ENCODE results near the gene PKN1.

The PKN1 gene

DNA sequence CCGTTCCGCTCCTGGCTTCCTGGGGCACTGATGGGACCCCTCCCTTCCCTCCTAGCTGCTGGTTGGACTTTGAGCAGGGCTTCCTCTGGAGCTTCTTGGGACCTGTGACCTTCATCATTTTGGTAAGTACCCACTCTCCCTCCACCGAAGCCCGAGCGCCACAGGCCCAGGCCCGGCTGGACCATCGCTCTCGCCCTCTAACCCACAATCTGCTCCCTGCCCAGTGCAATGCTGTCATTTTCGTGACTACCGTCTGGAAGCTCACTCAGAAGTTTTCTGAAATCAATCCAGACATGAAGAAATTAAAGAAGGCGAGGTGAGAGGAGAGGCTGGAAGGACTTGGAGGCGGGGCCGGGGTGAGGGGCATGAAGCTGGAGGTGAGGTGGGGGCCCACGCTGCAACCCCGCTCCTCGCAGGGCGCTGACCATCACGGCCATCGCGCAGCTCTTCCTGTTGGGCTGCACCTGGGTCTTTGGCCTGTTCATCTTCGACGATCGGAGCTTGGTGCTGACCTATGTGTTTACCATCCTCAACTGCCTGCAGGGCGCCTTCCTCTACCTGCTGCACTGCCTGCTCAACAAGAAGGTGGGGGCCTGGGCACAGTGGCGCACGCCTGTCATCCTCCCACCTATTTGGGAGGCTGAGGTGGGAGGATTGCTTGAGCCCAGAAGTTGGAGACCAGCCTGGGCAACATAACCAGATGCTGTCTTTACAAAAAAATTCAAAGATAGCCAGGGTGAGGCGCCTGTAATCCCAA lies 26.3 kb upstream of the PKN1 start:
- DNase-seq (ENCODE audit: low read depth in 2 of 2) = no peak

DNA sequence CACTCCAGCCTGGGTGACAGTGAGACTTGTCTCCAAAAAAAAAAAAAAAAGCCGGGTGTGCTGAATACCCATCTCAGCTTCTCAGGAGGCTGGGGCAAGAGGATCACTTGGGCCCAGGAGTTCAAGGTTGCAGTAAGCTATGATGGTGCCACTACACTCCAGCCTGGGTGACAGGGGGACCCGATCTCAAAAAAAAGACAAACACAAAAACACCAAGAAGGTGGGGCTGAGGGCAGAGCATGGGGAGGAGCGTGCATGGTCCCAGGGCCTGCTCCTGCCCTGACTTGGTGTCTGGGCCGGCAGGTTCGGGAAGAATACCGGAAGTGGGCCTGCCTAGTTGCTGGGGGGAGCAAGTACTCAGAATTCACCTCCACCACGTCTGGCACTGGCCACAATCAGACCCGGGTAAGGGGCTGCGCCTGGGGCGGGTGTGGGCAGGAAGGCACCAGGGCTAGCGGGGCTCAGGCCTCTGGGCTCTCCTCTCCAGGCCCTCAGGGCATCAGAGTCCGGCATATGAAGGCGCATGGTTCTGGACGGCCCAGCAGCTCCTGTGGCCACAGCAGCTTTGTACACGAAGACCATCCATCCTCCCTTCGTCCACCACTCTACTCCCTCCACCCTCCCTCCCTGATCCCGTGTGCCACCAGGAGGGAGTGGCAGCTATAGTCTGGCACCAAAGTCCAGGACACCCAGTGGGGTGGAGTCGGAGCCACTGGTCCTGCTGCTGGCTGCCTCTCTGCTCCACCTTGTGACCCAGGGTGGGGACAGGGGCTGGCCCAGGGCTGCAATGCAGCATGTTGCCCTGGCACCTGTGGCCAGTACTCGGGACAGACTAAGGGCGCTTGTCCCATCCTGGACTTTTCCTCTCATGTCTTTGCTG lies 25.3 kb upstream of the PKN1 start:
- no peak for DNase-seq (ENCODE audit: low read depth in 2 of 2)

DNA sequence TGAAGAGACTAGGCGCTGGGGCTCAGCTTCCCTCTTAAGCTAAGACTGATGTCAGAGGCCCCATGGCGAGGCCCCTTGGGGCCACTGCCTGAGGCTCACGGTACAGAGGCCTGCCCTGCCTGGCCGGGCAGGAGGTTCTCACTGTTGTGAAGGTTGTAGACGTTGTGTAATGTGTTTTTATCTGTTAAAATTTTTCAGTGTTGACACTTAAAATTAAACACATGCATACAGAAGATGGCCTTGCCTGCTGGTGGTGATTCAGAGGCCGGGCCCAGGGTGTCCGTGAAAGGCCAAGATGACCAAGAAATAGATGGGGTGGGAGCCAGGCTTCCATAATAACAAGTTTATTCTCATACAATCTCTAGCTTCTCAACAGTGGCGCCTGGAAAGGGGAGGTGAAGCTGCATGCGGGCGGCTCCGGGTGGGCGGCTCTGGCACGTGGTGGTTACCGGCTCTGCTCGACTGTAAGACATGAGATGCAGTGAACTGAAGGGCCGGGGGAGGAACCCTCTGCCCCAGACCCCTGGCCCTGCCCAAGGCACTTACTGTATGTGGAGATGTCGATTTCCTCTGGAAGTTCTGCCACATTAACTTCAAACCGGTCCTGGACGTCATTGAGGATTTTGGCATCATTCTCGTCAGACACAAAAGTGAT lies 24.5 kb upstream of the PKN1 start:
- DNase-seq (ENCODE audit: low read depth in 2 of 2) = no peak

- no peak for DNase-seq (ENCODE audit: low read depth in 2 of 2)
Observed at GRCh38 chr19:14409146-14410023, 23.7 kb upstream of the PKN1 start.

DNA sequence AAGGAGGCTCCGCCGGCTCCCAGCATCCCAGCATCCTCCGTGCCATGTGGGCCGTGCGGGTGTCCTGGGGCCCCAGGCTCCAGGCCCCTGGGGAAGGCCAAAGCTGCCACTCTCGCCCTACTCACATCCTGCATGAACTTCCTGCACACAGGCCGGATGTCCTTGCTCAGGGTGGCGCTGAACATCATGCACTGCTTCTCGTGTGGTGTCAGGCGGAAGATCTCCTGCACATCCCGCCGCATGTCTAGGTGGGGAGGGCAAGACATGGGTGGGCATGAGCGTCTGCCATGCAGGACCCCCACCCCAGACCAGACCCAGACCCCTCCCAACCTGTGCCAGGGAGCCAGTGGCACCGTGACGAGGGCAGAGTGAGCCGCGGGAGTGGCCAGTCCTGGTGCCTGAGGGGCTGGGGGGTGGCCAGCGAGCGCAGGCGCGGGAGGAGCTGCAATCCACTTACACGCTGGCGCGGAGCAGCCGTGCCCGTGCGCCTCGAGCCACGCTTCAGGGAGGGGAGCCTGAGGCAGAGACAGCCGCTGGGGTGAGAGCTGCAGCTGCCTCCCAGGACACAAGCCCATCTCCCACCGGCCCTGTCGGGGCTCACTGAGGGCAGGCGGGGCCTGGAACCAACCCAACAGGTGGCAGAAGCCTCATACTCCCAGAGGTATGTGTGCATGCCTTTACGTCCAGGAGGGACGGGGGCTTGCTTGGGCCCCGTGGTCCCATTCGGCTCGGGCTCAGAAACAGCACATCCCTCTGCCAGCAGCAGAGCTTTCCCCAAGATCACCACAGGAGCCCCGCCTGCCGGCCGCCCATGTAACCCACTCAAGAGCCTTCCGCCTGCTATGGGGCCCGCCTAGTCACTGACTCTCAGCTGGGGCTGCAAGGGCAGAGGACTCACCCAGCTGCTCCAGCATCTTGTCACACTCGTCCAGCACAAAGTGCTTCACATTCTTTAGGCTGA lies 22.7 kb upstream of the PKN1 start:
- DNase-seq (ENCODE audit: low read depth in 2 of 2) = no peak

- no peak for DNase-seq (ENCODE audit: low read depth in 2 of 2)
Observed at GRCh38 chr19:14411161-14411937, 21.8 kb upstream of the PKN1 start.

DNA sequence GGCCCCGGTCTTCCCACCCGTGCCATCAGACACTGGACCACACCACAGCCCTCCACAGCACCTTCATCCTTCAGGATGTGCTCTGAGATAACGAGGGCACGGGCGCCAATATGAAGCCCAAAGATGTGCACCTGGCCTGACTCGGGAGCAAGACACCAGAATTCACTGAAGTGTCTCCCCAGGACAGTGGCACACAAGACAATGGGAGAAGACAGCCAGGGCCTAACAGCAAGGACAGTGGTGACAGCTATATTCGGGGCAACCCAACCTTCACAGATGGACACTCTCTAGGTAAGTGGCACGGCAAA lies 21.2 kb upstream of the PKN1 start:
- DNase-seq (ENCODE audit: low read depth in 2 of 2) = no peak

DNA sequence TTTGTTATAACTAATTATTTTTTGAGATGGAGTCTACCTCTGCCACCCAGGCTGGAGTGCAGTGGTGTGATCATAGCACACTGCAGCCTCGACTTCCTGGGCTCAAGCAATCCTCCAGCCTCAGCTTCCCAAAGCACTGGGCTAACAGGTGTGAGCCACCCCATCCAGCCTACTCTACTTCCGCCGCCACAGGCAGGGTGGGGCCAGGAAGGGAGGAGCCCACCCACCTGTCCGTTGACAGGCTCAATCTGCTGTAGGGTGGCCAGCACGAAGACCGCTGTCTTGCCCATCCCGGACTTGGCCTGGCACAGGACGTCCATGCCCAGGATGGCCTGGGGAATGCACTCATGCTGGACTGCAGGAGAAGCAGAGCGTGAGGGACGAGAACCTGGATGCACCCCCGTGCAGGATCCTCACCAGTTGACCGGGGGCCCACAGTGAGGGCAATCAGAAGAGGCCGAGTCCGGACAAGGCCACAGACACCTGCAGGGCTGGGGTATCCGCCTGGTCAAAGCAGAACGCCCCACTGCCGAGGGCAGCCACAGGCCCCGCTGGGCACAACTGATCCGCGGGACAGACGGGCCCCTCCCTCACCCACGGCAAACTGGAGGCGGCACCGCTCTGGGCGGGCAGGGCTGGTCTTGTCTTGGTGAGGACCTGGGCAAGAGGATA lies 20.6 kb upstream of the PKN1 start:
- DNase-seq (ENCODE audit: low read depth in 2 of 2) = no peak

- DNase-seq (ENCODE audit: low read depth in 2 of 2) = no peak
Observed at GRCh38 chr19:14412996-14413692, 20.0 kb upstream of the PKN1 start.

DNA sequence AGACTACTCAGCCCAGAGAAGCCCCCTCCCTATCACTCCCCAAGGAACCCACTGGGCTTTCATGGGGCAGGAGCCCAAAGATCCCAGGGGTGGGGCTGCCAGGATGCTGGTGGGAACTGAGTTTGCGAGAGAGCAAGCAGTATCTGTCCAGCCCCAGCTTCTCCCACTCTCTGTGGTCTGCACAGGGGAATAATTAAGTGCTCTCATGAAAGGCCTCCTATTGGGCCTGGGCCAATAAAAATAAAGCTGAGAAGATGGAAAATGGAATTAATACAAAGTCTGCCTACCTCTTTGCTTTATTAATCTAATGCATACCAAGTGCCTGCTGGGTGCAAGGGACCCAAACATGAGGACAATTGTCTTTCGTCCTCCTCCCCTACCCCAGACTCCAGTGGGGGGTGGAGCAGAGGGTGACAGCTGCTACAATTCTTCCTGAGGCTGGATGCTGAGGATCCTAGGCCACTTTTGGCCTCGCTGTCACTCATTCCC lies 19.4 kb upstream of the PKN1 start:
- DNase-seq (ENCODE audit: low read depth in 2 of 2) = no peak

DNA sequence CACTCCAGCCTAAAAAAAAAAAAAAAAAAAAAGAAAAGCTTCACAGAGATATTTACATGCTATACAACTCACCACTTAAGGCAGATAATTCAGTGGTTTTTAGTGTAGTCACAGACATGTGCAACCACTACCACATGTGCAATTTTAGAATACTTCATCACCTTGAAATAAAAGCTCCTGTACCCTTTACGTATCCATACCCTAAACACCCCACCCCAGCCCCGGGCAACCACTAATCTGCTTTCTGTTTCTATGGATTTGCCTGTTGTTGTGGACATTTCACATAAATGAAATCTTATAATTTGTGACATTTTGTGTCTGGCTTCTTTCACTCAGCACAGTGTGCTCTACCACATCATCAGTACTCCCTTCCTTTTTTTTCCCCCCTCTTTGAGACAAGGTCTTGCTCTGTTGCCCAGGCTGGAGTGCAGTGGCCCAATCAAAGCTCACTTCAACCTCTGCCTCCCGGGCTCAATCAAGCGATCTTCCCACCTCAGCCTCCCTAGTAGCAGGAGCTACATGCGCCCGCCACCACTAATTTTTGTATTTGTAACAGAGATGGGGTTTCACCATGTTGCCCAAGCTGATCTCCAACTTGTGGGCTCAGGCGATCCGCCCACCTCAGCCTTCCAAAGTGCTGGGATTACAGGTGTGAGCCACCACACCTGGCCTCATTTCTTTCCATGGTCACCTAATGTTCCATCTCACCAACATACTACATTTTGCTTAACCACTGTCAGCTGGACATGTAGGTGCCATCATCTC lies 18.0 kb upstream of the PKN1 start:
- no peak for DNase-seq (ENCODE audit: low read depth in 2 of 2)

- no peak for DNase-seq (ENCODE audit: low read depth in 2 of 2)
Observed at GRCh38 chr19:14416817-14417231, 16.3 kb upstream of the PKN1 start.

- DNase-seq (ENCODE audit: low read depth in 2 of 2) = peak; percentile 75 to 84
Observed at GRCh38 chr19:14418856-14419105, 14.3 kb upstream of the PKN1 start.

DNA sequence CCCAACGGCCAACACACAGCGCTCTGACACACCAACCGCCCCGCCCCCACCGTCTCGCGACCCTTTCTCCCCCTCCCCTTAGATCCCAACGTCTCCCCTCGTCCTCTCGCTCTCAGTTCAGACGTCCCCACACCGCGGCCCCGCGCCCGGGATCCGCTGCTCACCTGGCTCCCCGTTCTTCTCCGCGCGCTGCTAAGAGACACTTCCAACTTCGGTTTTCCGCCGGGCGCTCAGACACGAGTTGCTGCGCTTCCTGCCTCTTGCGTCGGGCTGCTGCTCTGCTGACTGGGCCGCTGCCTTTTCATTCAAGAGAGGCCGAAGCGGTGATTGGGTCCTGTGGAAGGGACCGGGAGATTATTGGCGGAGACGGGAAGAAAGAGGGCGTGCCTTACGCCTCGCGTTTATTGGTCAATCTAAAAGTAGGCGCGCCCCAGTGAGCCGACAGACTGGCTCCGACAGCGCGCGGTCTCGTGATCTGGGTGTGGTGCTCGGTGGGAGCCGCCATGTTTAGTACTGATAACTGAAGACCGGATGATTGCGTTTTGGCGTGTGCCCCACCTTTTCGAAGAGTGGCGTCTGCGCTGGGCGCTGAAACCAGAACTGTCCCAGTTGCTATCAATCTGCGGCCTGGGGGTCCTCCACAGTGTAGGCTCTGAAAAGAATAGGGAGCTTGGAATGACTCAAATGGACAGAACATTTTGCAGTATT lies 13.8 kb upstream of the PKN1 start, which contains the start of gene DDX39A:
TSS of gene DDX39A (minus strand) at position 236 of the 708 bp plus-strand sequence. CDS start 6,121 bp downstream, outside the sequence.
- peak; percentile 90 to 92 for DNase-seq (ENCODE audit: low read depth in 2 of 2)

DNA sequence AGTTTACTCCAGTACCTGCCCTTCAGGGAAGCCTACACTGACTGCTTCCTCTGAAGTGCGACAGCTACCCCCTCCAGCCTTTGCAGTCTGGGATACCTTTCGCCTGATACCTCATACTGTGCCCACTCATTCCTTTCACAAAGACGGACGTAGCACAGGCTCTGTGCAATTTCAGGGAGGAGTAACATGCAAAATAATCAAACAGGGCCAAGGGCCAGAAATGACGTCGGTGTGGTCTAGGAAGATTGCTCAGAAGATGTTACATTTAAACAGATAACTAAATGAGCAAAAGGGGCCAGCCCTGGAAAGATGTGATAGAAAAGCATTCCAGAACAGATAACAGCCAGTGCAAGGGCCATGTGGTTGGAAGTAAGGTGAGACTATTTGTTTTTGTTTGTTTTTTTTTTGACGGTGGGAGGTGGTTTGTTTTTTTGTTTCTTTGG lies 7.4 kb upstream of the PKN1 start:
- DNase-seq (ENCODE audit: low read depth in 2 of 2) = no peak

DNA sequence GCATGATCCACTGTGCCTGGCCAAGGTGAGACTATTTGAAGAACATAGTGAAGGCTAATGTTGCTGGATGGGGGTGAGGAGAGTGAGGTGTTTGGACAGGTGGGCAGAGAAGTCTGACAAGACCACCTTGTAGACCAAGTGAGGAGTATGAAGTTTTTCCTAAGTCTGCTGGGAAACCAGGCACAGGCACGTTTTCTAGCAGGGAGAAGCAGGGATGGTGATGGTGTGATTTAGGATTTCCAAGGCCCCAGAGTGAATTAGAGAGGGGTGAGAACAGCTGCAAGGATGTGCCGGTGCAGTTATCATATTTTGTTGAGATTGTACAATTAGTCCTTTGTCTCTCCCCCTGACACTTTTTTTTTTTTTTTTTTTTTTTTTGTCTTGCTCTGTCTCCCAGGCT lies 5.6 kb upstream of the PKN1 start:
- DNase-seq (ENCODE audit: low read depth in 2 of 2) = no peak

DNA sequence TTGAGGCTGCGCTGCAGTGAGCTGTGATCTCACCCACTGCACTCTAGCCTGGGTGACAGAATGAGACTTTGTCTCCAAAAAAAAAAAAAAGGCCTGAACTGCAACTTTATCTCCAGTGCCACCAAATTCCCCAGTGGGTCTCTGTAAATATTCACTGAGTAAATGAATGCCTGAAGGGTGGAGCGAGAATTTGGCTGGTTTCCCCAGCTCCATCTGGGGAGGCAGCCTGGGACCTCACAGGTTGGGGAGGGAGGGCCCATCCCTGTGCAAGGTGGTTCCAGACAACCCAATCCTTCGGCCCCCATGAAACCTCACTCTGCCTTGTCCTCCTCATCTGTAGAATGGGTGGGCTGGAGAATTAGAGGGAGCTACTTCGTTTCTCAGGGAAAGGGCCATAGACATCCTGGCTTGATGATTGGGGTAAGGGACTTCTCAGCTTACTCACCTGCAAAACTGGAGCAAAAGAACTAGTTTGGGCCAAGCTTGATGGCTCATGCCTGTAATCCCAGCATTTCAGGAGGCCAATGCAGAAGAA lies 4.2 kb upstream of the PKN1 start:
- DNase-seq (ENCODE audit: low read depth in 2 of 2) = no peak
